Dermis microvascular lymphatic vessel endothelial cell (primary cell): ENCODE measurements around the gene ARHGDIB. TPM values are rescaled to one million over a fixed set of nuclear protein-coding genes. Genes with fewer than 3 reads are reported as not detected.

Experiments
- DNase-seq, 2 donors: peaks; one replicate each; pipeline versions ENCODE4 v3.0.0 to v3.0.0-alpha.2; 2010; ENCODE audit warnings: low read depth in 2 of 2
- total RNA-seq: library from RNA; depleted of rRNA; stranded (reverse); fragments of >200 nt; gene quantifications from 2 replicates; pipeline ENCODE4 v1.2.1, GENCODE V29; 2014

ARHGDIB gene
- total RNA-seq, 1 donor from 2014 or later = 69.4 TPM

DNA sequence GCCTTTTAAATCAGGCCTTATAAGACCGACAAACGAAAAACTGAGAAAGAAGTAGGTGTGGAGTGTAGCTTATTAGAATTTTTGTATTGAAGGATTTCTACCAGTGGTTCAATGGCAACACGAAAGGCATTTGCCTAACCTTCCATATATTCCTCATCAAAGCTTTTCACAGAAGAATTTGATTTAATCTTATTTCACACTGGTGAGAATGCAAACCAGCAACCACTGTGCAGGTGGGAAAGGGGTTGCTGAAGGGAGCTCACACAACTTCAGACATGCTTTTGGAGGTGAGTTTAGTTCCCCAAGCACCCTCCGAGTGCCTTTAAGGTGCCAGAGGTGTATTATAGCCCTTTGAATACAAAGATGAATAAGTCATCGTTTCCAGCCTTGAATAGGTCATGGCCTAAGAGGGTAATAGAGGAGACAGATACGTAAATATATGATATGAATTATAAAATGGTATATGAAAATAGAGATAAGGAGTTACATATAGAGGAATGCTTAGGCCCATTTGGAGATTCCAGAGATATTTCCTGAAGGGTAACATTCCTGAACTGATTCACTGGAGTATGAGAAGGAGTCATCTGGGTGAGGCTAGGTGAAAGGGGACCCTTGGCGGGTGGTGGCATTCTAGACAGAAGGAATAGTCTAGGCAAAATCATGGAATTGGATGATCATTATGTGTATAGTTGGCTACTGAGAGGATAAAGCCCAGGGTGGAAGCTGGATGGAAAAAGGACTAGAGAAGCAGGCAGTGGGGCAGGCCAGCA, 29.4 kb downstream of the ARHGDIB start:
- no peak for DNase-seq

DNA sequence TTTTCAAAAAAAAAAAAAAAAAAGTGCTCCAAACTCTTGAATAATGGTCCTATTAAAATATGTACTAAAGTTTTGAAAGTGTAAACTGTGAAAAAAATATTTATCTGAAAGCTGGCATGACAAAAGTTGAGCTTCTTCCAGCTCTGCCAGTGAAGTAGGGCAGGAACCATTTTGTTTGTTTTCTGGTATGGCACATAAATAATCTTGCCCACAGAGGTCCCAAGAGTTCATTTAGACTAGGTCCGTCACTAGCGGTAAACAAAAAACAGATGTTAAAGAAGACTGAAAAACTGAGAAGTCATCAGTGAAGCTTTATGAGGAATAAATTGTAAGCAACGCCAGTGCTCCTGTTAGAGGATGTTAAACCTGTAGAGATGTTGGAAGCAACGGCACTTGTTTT, 30.0 kb downstream of the ARHGDIB start:
- no peak for DNase-seq

DNA sequence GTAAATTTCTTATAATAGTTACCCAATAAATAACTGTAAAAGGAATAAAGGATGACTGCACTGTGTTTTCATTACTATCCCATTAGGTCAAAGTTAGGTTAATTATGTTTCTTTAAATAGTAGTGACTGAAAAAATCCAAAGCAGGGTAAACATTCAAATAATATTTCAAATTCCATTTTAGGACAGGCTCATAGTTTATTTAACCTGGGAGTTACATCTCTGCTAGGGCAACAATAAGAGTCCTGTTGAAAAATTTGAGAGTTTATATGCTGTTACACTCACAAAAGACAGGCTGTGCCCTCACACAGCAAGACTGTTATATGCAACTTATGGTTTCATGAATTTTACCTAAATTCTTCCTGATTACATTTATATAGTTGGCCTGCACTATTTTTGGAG, 31.1 kb downstream of the ARHGDIB start:
- no peak for DNase-seq

DNA sequence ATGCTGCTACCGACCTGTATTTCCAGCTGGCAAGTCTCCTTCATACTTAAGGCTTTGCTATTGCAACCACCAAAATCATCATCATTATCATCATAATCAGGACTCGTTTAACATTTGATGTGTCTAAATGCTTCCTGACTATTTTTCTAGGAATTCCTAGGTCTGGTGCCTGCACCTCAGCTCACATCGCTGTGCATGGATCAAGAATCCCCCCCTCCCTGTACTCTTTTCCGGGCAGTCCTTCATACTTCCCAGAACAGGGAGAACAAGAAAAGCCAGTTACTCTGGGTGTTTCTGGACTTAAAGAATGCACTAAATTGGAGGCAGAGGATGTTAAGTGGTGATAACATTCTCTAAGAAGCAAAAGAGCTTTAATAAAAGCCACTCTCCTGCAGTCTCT, 32.5 kb downstream of the ARHGDIB start:
- DNase-seq = no peak

DNA sequence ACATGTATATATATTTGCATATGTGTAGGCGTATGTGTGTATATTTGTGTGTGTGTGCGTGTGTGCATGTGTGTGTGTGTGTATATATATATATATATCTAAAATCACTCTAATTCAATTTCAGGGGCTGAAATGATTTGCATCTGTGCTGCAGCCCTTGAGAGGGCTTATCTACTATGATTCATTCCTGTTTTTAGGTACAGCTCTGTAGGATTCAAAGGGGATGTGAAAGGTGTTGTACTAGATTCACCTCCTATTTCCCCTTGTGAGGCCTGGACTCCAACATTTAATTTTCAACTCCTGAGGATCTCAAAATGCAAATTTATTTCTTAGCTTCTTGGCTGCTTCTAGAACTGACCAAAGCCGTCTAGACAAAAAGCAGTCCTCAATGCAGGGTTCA, 34.1 kb downstream of the ARHGDIB start:
- no peak for DNase-seq

DNA sequence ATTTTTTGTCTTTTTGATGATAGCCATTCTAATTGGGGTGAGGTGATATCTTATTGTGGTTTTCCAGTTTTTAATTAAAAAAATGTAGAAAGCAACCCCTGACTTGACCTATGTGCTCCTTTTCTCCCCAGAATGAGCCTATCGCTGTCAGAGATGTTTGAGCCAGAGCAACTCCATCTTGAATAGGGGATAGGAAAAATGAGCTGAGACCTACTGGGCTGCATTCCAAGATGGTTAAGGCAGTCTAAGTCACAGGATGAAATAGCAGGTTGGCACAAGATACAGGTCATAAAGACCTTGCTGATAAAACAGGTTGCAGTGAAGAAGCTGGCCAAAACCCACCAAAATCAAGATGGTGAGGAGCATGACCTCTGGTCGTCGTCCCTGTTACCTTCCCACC, 36.9 kb downstream of the ARHGDIB start:
- DNase-seq = no peak

DNA sequence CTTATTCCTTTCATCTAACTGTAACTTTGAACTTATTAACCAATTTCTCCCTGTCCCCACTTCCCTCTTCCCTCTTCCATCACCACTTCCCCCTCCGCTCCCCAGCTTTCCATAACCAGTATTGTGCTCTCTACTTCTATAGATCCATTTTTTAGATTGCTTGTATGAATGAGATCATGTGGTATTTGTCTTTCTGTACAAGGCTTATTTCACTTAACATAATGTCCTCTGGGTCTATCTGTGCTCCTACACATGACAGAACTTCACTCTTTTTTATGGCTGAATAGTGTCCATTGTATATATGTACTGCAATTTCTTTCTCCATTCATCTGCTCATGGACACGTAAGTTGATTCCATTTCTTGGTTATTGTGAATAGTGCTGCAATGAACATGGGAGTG, 37.5 kb downstream of the ARHGDIB start:
- DNase-seq = no peak

DNA sequence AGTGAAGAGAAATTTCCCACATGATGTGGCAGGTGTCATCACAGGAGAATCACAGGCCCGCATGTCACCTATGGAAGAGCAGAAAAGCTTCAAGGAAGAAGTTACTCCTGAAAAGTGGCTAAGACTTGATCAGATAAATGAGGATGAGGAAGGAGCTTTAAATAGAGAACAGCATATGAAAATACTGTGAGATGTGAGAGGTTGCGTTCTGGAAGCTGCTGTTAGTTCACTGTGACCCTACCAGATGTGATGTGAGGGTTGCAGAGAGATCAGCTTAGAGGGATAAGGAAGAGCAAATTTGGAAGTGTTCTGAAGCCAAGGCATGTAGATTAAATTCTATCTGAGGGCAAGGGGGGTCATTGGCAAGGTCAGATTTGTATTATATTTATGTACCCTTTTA, 40.2 kb downstream of the ARHGDIB start:
- no peak for DNase-seq

DNA sequence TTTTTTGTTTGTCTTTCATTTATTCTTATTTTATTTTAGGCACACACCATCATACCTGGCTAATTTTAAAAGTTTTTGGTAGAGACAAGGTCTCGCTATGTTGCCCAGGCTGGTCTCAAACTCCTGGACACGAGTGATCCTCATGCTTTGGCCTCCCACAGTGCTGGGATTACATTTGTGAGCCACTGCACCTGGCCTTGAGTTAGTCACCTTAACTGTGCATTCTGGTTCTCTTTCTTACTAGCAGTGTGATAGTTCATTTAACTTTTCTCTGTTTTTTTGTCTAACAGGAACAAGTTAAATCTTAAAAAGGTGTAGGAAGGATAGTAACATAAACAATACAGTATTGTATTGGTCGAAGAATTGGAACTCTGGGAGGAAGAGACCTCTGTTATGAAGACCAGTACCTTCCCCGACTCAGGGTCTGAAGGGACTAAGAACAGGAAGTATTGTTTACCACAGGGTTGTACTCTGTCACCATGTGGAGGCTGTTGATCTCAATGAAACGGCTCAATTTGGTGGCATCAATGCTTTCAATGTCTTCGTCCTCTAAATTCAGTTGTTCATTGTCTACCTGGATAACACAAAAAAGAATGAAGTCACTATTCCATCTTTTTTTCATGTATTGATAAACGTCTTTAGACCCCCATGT, 40.8 kb downstream of the ARHGDIB start:
- no peak for DNase-seq

DNA sequence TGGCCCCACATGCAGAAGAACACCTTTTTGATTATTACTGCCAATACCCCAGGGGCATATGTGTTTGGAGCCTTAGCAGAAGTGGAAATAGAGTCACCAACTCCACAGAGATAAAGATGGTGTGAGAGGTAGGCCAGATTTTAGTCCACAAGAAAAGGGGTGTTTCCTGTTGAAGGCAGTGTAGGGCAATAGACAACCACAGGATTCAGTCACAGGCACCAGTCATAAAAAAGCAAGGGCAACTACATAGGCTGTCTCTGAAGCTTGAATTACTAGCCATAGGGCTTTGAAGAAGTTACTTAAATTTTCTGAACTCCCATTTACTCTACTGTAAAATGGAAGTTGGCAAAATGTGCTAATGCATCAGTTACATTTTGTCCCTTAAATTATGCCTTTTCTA, 41.9 kb downstream of the ARHGDIB start:
- no peak for DNase-seq

DNA sequence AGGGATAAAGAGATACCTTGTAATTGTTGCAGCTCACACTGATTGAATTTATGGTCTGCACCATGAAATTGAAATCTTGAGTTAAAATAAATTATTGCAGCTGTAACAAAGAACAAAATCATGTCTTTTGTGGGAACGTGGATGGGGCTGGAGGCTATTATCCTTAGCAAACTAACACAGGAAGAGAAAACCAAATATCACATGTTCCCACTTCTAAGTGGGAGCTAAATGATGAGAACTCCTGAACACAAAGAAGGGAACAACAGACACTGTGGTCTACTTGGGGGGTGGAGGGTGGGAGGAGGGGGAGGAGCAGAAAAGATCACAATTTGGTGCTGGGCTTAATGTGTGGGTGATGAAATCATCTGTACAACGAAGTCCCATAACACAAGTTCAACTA, 45.7 kb downstream of the ARHGDIB start:
- no peak for DNase-seq

DNA sequence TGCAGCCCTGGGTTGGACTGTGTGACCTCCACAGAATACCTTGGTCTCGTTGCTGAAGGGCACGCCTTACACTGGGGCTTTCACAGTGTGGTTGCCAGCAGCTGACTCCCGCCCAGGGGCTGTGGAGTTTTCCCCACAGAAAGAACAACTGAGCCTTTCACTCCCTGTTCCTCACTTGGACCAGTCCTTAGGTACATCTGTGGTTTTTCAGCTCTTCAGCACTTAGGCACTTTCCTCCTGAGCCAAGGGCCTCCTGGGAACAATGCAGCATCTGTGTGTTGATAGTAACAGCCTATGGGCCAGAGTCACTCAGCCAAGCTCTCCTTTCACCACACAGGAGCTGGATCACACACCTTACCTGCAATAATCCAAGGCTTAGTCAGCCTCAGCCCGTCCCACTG, 48.0 kb downstream of the ARHGDIB start:
- DNase-seq = no peak

DNA sequence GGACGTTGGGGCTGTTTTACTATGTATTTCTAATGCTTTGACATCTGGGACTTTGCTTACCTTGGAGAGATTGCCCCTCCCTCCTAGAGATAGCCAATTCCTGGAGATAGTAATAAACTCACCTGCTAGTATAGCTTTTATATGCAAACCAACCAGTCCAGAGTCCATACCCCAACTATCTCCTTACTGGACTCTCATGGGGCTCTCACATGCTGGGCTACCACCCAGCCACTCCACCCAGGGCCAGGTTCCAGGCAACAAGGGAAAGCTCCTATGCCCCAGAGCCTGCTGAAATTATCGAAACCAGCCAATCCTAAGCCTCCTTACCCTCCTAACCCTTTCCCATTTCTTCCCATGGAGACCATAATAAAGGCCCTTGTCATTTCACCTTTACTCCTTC, 50.3 kb downstream of the ARHGDIB start:
- no peak for DNase-seq

DNA sequence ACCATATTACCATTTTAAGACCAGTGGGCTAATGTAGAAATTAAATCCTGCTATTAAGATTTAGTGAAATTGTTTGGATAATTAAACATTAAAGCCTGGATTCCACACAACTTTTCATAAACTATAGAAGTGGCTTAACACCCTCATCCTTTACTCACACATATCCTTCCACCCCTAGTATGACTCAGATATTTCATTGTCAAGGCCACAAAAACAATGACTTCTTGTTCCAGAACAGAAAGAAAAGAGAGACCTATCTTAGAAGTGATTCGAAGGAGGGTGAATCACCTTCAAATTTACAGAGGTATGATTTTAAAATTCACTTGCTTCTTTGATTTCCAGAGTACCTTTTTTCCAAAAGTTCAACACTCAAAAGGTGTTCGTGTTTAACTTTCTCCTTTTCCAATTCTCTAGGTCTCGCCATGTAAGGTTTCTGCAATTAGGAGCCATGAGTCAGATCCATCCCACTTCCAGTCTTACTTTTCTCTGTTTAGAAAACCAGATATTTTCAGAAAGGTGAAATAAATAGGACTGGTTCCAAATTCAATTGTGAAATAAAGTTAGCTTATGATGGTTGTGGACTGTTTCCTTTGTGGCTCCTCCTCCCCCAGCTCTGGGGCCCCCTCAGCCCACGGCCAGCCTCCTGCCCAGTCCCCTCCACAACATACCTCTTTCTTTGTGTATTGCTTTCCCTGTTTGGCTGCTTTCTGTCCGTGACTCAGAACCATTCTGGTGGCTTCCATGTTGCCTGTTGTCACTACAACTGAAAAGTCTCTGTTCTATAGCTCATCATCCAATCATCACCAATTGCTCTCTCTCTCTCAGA, 51.1 kb downstream of the ARHGDIB start:
- peak in 1 of 2 donors; percentile 86 for DNase-seq

DNA sequence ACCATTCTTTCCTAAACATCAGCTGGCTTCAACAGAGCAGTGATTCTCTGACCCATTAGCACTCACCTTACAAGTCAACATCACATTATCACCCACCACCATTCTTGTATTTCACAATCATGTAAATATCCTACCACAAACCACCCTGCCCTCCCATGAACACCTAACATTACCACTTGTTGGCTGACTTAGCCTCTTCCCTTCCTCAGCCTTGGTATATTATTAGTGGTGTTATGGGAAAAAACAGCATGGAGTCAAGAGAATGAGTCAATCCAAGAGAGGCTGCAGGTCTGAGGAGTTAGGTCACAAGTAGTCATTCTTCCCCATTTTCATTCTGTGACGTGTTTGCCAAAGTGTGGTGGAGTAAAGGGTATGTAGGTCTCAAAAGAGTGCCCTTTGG, 53.4 kb downstream of the ARHGDIB start:
- no peak for DNase-seq

DNA sequence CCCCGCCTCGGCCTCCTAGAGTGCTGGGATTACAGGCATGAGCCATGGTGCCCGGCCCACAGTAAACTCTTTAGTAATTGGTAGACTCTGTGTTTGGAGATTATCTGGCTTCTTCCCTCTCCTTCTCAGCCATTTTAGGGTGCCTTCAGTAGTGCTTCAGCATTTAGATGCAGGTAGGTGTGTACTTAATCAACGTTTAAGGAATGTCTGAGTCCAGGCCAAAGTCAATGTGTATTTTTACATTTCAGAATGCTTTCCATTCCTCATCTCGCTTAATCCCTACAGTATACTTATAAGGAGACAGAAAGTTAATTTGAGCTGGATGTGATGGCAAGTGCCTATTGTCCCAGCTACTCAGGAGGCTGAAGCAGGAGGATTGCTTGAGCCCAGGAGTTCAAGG, 55.3 kb downstream of the ARHGDIB start:
- no peak for DNase-seq

DNA sequence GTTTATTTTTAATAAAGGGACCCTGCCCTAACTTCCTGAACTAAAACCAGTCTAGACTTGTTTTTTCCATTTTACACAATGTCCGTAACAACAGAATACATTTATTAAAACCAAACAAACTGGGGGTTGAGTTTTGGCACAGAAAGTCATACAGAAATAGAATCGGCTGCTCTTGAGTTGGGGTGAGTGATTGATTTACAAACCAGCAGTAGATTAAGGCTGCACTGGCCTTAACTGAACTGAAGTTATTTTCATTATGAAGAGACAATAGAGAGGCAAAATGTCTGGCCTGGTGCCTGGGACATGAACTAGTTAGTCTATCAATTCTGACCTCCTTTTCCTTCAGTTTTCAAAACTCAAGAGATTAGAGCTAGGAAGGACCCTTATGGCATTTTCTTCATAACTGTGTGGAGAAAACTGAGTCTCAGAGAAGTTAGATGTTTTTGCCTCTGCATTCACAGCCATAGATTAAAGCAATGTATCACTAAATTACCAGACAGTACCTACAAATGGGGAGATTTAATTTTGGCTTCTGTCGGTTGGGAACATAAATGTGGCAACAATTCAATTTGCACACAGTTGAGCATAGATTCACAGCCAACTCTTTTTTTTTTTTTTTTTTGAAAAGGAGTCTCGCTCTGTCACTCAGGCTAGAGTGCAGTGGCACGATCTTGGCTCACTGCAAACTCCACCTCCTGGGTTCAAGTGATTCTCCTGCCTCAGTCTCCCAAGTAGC, 56.0 kb downstream of the ARHGDIB start:
- DNase-seq = peak; percentile 98 to 99

DNA sequence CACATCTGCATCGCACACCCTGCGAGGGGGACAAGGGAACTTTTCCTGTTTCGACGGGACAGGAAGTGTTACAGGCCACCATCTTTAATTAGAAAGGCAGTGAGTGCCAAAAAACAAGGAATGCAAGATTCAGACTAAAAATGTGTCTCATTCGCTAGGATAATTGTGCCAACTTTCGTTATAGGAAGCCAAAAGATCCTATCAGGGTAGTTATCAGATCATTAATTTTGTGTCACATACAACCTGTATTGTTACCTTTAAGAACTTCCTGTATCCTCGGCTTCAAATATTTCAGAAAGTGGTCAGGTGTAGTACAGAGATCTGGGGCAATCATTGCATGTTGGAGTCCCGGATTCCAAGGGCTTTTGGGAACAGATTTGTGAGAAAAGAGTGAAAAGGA, 56.5 kb downstream of the ARHGDIB start:
- peak in 1 of 2 donors; percentile 75 for DNase-seq

DNA sequence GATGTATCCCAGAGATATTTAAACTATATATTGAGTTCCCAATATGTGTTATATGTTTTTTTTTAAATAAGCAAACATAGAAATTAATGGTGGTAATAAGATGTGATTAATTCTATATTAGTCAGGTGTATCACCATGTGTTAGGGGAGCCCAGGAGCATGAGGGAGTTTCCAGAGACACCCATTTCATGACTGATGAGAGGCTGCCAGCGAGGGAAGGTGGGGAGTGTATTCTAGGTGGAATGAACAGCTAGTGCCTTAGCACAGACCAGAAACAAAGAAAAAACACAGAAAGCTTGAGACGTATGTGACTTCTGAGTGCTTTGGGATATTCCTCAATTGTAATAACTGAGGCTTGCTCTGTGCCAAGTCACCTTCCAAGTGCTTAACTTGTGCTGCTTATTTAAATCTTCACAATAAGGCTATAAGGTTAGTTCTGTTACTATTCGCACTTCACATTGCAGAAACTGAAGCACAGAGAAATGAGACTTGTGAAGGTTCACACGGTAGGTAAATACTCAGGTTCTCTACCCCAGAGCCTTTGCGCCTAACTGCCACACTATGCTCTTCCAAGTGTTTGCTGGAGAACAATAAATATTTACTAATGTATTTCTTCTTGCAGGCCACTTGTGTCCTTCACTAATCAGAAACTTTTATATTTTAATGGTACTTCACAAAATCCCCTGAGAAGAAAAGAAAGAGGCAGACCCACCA, 57.9 kb downstream of the ARHGDIB start:
- DNase-seq = no peak

DNA sequence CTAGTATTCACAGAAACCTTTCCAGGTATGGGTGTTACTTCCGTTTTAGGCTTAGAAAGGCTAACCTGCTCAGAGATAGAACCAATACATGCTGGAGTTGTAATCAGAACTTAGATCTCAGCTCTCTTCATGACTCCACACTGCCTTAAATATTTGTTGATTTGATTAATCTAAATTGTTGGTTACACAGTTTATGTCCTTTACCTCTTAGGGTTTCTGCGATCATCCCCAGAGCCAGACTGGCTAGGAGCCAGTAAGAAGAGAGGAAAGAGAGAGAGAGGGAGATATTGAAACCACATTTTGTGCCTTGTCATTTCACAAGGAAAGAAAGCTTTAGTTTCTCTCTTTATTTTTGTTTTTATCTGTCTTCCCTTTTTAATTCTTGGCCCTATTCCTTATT, 58.9 kb downstream of the ARHGDIB start:
- DNase-seq = no peak

DNA sequence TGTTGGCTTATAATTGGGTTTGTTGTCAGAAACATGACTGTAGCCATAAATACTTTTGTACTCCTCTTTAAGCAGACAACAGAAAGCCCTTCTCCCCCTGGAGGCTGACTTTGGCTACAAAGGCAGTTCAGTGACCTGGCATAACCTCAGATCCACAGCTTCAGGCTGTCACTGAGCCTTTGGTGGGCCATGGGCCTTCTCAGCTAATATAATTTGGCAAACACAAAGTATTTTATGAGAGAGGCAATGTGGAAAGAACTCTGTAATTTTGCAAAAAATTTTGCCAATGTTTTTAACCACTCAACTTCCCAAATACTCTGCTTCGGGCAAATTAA, 60.2 kb downstream of the ARHGDIB start:
- no peak for DNase-seq
